ENCODE measurements around the gene UTS2B.

DNA sequence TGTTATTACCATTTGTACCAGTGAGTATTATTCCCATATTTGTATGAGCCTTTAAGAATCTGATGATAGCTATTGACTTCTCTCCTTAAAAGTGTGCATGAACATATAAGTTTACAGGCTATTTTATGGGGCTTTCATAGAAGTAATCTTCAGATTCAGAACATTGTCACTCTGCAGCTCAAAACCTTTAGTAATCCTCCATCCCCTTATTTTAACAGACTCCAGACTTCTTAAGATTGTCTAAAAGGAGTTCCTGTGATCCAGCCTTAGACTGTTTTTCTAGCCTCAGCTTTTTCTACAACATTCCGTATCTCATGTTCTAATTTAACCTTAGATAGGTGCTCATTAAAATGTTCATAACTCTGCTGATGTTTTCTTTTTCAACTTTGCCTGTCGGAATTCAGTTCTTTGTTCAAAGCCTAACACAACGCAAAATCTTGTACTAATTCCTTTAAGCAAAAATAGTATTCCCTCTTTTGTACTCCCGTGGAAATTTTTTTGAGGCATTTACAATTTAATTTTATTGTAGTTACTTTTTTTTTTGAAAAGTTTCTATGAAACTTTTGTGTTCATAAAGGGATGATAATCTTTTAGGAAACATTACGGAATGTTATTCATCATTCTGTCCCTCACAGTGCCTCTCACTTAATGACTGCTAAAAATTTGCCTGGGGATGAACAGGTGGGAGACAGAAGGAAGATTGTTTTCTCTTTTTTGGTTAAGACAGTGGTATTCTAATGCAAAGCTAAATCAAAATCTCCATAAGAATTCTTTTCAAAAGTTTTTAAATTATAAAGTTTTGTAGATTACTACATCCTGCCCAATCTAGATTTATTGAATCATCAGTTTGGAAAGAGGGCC lies 38.7 kb upstream of the UTS2B start:
- TF ChIP-seq, protein P1, sequence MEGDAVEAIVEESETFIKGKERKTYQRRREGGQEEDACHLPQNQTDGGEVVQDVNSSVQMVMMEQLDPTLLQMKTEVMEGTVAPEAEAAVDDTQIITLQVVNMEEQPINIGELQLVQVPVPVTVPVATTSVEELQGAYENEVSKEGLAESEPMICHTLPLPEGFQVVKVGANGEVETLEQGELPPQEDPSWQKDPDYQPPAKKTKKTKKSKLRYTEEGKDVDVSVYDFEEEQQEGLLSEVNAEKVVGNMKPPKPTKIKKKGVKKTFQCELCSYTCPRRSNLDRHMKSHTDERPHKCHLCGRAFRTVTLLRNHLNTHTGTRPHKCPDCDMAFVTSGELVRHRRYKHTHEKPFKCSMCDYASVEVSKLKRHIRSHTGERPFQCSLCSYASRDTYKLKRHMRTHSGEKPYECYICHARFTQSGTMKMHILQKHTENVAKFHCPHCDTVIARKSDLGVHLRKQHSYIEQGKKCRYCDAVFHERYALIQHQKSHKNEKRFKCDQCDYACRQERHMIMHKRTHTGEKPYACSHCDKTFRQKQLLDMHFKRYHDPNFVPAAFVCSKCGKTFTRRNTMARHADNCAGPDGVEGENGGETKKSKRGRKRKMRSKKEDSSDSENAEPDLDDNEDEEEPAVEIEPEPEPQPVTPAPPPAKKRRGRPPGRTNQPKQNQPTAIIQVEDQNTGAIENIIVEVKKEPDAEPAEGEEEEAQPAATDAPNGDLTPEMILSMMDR (IDR thresholded peaks at IDR 0.05): no peak
- TF ChIP-seq POLR2A (IDR thresholded peaks at IDR 0.05): no peak
